SW480 (cell line): ENCODE data around the gene JSRP1.
"Not testable (repeated sequence)": the region's sequence is repeated elsewhere in the genome, so short reads cannot be mapped to it uniquely, and the experiment has no call there.

Experiments used
- DNase-seq: peaks from one replicate; pipeline ENCODE4 v3.0.0-alpha.2; 2016; ENCODE audit warnings: low spot score

JSRP1 gene

GRCh38 chr19:2282062-2282861 lies 26.0 kb upstream of the JSRP1 start, which contains the start of gene PEAK3:
PEAK3 (minus strand) TSS chr19:2282175; CDS start chr19:2280931, 1,244 bp downstream.
- no peak for DNase-seq

GRCh38 chr19:2281265-2282061 lies 25.2 kb upstream of the JSRP1 start:
- DNase-seq: not testable (repeated sequence)

GRCh38 chr19:2280633-2281264 lies 24.5 kb upstream of the JSRP1 start:
- DNase-seq: no peak

GRCh38 chr19:2278459-2279158 lies 22.4 kb upstream of the JSRP1 start:
- DNase-seq: no peak

- DNase-seq: no peak
Observed at GRCh38 chr19:2277138-2277537, 20.9 kb upstream of the JSRP1 start.

- no peak for DNase-seq
Observed at GRCh38 chr19:2276429-2276986, 20.3 kb upstream of the JSRP1 start.

GRCh38 chr19:2275588-2276428 lies 19.6 kb upstream of the JSRP1 start:
- no peak for DNase-seq

GRCh38 chr19:2274931-2275535 lies 18.8 kb upstream of the JSRP1 start:
- DNase-seq: peak; percentile 46

GRCh38 chr19:2274185-2274711 lies 18.0 kb upstream of the JSRP1 start:
- no peak for DNase-seq

- peak; percentile 63 for DNase-seq
Observed at GRCh38 chr19:2273356-2274184, 17.4 kb upstream of the JSRP1 start.

GRCh38 chr19:2271234-2272103 lies 15.3 kb upstream of the JSRP1 start:
- DNase-seq: no peak

GRCh38 chr19:2270423-2271233 lies 14.4 kb upstream of the JSRP1 start:
- DNase-seq: peak; percentile 34

- DNase-seq: no peak
Observed at GRCh38 chr19:2270157-2270422, 13.9 kb upstream of the JSRP1 start.

- DNase-seq: peak; percentile 90
Observed at GRCh38 chr19:2269244-2270156, 13.3 kb upstream of the JSRP1 start.

GRCh38 chr19:2268861-2269243 lies 12.6 kb upstream of the JSRP1 start:
- DNase-seq: no peak

- no peak for DNase-seq
Observed at GRCh38 chr19:2268480-2268830, 12.2 kb upstream of the JSRP1 start.
